22Rv1 (cell line): ENCODE data around the gene SBNO2.

Source experiments
- H3K27ac ChIP-seq: fragments of 450-650 bp; 2 replicates; pipeline ENCODE4 v1.5.1; 2017
- CTCF ChIP-seq: fragments of 450-650 bp; IDR thresholded peaks from 2 replicates; pipeline ENCODE4 v1.5.1; 2017; ENCODE audit warnings: mild to moderate bottlenecking
- ZFX ChIP-seq: fragments of 450-650 bp; IDR thresholded peaks from 2 replicates; pipeline ENCODE4 v1.6.1; 2017; ENCODE audit warnings: antibody characterized with exemption, borderline replicate concordance

Gene SBNO2

GRCh38 chr19:1153891-1154730 lies 20.0 kb downstream of the SBNO2 start:
- TF ChIP-seq CTCF: no peak
- no peak for TF ChIP-seq ZFX
- no peak overlapping the region for H3K27ac ChIP-seq

- no peak overlapping the region for H3K27ac ChIP-seq
- no peak for TF ChIP-seq CTCF
- no peak for TF ChIP-seq ZFX
Observed at GRCh38 chr19:1151917-1152587, 22.0 kb downstream of the SBNO2 start.

- TF ChIP-seq CTCF (no peak), ZFX (no peak)
- no peak overlapping the region for H3K27ac ChIP-seq
Observed at GRCh38 chr19:1151037-1151724, 22.9 kb downstream of the SBNO2 start.

GRCh38 chr19:1150333-1151036 lies 23.6 kb downstream of the SBNO2 start:
- H3K27ac ChIP-seq: no peak overlapping the region
- TF ChIP-seq CTCF (no peak), ZFX (no peak)

- no peak overlapping the region for H3K27ac ChIP-seq
- TF ChIP-seq ZFX: no peak
- TF ChIP-seq CTCF: no peak
Observed at GRCh38 chr19:1149259-1150045, 24.6 kb downstream of the SBNO2 start.

GRCh38 chr19:1147934-1148549 lies 26.0 kb downstream of the SBNO2 start:
- no peak overlapping the region for H3K27ac ChIP-seq
- TF ChIP-seq CTCF: no peak
- no peak for TF ChIP-seq ZFX
